Activated CD8-positive, alpha-beta T cell treated with anti-CD3 and anti-CD28 coated beads for 36 hours (primary cell): Measurements from ENCODE around the gene CD96. TPM values are rescaled to one million over a fixed set of nuclear protein-coding genes. Genes with fewer than 3 reads are reported as not detected.

ENCODE experiments used
- ATAC-seq: fragments of 200-7000 bp; cut with Tn5 transposase; one replicate; pipeline ENCODE4 v1.10.0; 2021; ENCODE audit warnings: mild to moderate bottlenecking, moderate library complexity
- CTCF ChIA-PET: fragments of 350-600 bp; sonication (Branson Sonifier 250); formaldehyde crosslinking; loops from one replicate; lab custom pipeline; 2021; ENCODE audit warnings: antibody characterized with exemption; lab: Charles Lee
- POLR2A ChIA-PET: fragments of 350-600 bp; sonication (Branson Sonifier 250); formaldehyde crosslinking; loops from one replicate; lab custom pipeline; 2021; ENCODE audit warnings: antibody characterized with exemption; lab: Charles Lee
- DNase-seq: peaks from one replicate; pipeline ENCODE4 v3.0.0-alpha.2; 2020
- H3K27ac Mint-ChIP-seq: one replicate; pipeline ENCODE4 v1.8.0; 2021; ENCODE audit warnings: mild to moderate bottlenecking, mixed read lengths
- H3K27me3 Mint-ChIP-seq: one replicate; pipeline ENCODE4 v1.8.0; 2021; ENCODE audit warnings: mixed read lengths
- H3K36me3 Mint-ChIP-seq: one replicate; pipeline ENCODE4 v1.8.0; 2021; ENCODE audit warnings: low read depth, mixed read lengths
- H3K4me1 Mint-ChIP-seq: one replicate; pipeline ENCODE4 v1.8.0; 2021; ENCODE audit warnings: low read depth, mixed read lengths
- H3K4me3 Mint-ChIP-seq: one replicate; pipeline ENCODE4 v1.8.0; 2021; ENCODE audit warnings: mild to moderate bottlenecking, moderate library complexity, mixed read lengths
- H3K9me3 Mint-ChIP-seq: one replicate; pipeline ENCODE4 v1.8.0; 2021; ENCODE audit warnings: mixed read lengths
- CTCF ChIP-seq: fragments of 200-600 bp; IDR thresholded peaks from one replicate; pipeline ENCODE4 v1.8.0; 2022; ENCODE audit warnings: antibody characterized with exemption, mild to moderate bottlenecking
- intact Hi-C: fragments of 100-400 bp; cut with micrococcal nuclease; formaldehyde crosslinking; loops from one replicate; pipeline ENCODE4 v1.10.0; 2022
- total RNA-seq, 2 experiments: library from RNA; stranded (reverse); gene quantifications; one replicate each; pipeline ENCODE4 v1.2.3, GENCODE V29; 2021

Gene CD96
- total RNA-seq, 2 experiments from 2014 or later: 142 to 147 TPM

- intact Hi-C loops: loop anchor here (10.0 kb wide), 1 partner anchor 284 kb away; no protein-coding TSS in a partner anchor
- DNase-seq (no peak), ATAC-seq (peak; percentile 37)
- POLR2A ChIA-PET: interaction anchor here (0.9 to 3.4 kb wide), 4 partner anchors 8 to 62 kb away, joined by 4 to 20 read pairs (median 13); partner anchors contain the start of gene ZBED2
- H3K36me3 Mint-ChIP-seq: peaks cover 85% of the 10 kb centered on the region
- H3K9me3 Mint-ChIP-seq: peaks cover 3% of the 10 kb centered on the region
- peak overlapping the region; percentile 93 for H3K27ac Mint-ChIP-seq
- TF ChIP-seq CTCF: no peak
- CTCF ChIA-PET: interaction anchor here (0.9 to 2.2 kb wide), 5 partner anchors 8 to 61 kb away, joined by 3 to 15 read pairs (median 5); no protein-coding TSS in a partner anchor
- no peaks in the 10 kb centered on the region for H3K27me3 Mint-ChIP-seq
- H3K4me3 Mint-ChIP-seq: peak overlapping the region; percentile 39
- H3K4me1 Mint-ChIP-seq: peaks cover 97% of the 10 kb centered on the region
Observed at GRCh38 chr3:111608383-111608782, 66.4 kb downstream of the CD96 start.

DNA sequence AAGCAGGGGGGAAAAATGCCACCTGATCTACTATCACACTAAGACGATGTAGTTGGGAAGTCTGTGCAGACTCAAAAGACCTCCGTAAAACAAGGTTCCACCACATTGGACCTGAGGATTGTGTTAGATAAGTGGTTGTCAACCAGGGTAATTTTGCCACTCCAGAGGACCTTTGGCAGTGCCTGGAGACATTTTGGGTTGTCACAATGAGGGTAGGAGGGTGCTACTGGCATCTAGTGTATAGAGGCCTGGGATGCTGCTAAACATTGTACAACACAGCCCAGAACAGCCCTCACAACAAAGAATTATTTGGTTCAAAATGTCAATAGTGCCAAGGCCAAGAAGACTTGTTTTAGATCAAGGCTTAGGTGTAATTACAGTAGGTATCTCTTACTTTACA lies 67.7 kb downstream of the CD96 start:
- Mint-ChIP-seq H3K4me1 (peaks cover 96% of the 10 kb centered on the region), H3K4me3 (peak overlapping the region; percentile 63), H3K27me3 (no peaks in the 10 kb centered on the region), H3K36me3 (peaks cover 84% of the 10 kb centered on the region), H3K27ac (peak overlapping the region; percentile 93), H3K9me3 (peaks cover 7% of the 10 kb centered on the region)
- POLR2A ChIA-PET: interaction anchor here (1.7 to 3.4 kb wide), 5 partner anchors 12 to 66 kb away, joined by 7 to 20 read pairs (median 13); partner anchors contain the start of gene ZBED2
- intact Hi-C loops: loop anchor here (2.0 to 10.0 kb wide), 3 partner anchors 58 to 285 kb away; partner anchors contain the start of gene CD96
- DNase-seq: no peak
- no peak for TF ChIP-seq CTCF
- CTCF ChIA-PET: interaction anchor here (0.8 to 1.2 kb wide), 9 partner anchors 7 to 71 kb away, joined by 3 to 4 read pairs (median 3); partner anchors contain the start of gene ZBED2
- ATAC-seq: no peak

DNA sequence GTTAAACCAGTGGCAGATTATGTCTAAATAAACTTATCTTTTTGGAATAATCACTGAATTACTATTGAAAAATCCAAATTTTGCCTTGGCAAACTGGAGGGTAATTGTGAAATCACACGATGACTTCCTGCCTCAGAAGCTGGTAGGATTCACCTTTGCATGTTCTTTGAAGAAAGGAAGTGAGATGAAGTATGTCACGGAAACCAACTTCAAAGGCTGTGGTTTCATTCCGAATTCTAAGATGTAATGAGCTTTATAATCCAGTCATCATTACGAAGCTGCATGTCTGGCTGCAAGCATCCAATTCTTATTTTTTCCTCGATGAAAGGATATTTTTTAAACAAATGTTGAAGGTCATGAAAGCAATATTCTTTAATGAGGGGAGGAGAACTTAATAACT lies 68.2 kb downstream of the CD96 start:
- Mint-ChIP-seq H3K27me3 (no peaks in the 10 kb centered on the region), H3K36me3 (peaks cover 84% of the 10 kb centered on the region), H3K9me3 (peaks cover 8% of the 10 kb centered on the region), H3K4me3 (peak overlapping the region; percentile 63), H3K4me1 (peaks cover 96% of the 10 kb centered on the region), H3K27ac (peak overlapping the region; percentile 93)
- CTCF ChIA-PET: interaction anchor here (0.8 to 1.5 kb wide), 13 partner anchors 8 to 106 kb away, joined by 3 to 4 read pairs (median 3); partner anchors contain the start of gene ZBED2
- TF ChIP-seq CTCF: no peak
- intact Hi-C loops: loop anchor here (2.0 to 5.0 kb wide), 2 partner anchors 57 to 67 kb away; partner anchors contain the start of gene CD96
- DNase-seq: peak; percentile 68
- POLR2A ChIA-PET: interaction anchor here (0.6 to 1.8 kb wide), 5 partner anchors 13 to 67 kb away, joined by 3 to 19 read pairs (median 11); partner anchors contain the start of gene ZBED2
- peak; percentile 53 for ATAC-seq

DNA sequence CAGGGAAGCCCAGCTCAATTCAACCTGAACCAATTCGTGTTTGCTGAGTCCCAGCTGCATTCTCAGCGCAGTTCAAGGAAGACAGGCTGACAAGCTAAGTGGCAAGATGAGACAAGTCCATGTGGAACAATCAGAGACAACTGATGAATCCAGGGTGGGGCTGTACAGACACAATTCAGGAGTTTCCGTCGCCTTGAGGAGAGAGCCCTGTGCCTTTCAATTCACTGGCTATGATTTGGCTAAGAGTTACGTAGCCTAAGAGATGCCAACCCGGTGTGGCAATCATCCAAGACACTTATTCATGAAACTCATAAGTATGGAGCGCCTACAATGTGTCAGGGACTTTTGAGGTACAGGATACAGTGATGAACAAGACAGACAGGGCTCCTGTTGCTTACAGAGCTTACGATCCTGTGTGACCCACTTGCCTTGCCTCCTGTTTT lies 68.6 kb downstream of the CD96 start:
- TF ChIP-seq CTCF: no peak
- peak; percentile 61 for DNase-seq
- Mint-ChIP-seq H3K9me3 (peaks cover 8% of the 10 kb centered on the region), H3K4me1 (peaks cover 96% of the 10 kb centered on the region), H3K27me3 (no peaks in the 10 kb centered on the region), H3K27ac (peak overlapping the region; percentile 93), H3K4me3 (peak overlapping the region; percentile 63), H3K36me3 (peaks cover 84% of the 10 kb centered on the region)
- CTCF ChIA-PET: interaction anchor here (0.8 to 1.5 kb wide), 13 partner anchors 8 to 105 kb away, joined by 3 to 4 read pairs (median 3); partner anchors contain the start of gene ZBED2
- ATAC-seq: peak; percentile 29
- intact Hi-C loops: loop anchor here (2.0 to 5.0 kb wide), 2 partner anchors 57 to 68 kb away; partner anchors contain the start of gene CD96
- POLR2A ChIA-PET: interaction anchor here (0.6 to 1.8 kb wide), 5 partner anchors 13 to 67 kb away, joined by 3 to 19 read pairs (median 11); partner anchors contain the start of gene ZBED2
